Esophagus mucosa (tissue), 1 donor: ENCODE data around the gene UNC93B1. TPM values are rescaled to one million over a fixed set of nuclear protein-coding genes. Genes with fewer than 3 reads are reported as not detected.
"Not testable (repeated sequence)": the region's sequence is repeated elsewhere in the genome, so short reads cannot be mapped to it uniquely, and the experiment has no call there.

Experiments used
- ATAC-seq: fragments of 200-7000 bp; cut with Tn5 transposase; one replicate; pipeline ENCODE4 v1.9.1; 2020
- total RNA-seq: library from RNA; stranded (reverse); gene quantifications from one replicate; pipeline ENCODE4 v1.2.4, GENCODE V29; 2023
- donor health status: DM: yes; HTN: yes; CAD: no.

The UNC93B1 gene
- total RNA-seq, 1 donor from 2014 or later, result 15.7 TPM

DNA sequence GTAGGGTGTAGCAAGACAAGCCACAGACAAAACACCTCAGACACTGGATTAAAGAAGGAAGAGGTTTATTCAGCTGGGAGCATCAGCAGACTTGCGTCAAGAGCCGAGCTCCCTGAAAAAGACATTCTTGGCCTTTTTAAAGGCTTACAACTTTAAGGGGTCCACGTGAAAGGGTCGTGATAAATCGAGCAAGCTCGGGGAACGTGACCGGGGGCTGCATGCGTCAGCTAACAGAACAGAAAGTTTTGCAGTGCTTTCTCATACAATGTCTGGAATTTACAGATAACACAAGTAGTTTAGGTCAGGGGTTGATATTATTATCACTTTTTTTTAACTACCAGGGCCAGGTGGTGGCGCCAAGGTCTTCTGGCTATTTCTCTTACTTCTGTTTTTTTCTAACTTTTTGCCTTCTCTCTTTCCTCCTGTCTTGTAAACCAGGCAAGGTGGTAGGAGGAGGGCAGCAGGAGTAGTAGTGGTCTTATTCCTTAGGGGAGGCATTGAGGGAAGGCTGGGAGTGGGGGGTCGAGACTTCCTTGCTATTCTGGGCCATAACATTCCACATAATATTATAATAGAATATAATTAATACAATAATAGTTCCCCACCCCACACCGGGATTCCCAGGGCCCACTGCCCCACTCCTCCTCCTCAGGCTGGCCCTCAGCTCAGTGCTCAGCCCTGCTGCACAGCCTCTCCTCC is 5.6 kb upstream of the UNC93B1 start:
- no peak for ATAC-seq

GRCh38 chr11:68008381-68009337 is 4.8 kb upstream of the UNC93B1 start:
- peak; percentile 67 for ATAC-seq

- no peak for ATAC-seq
These were observed 3.8 kb upstream of the UNC93B1 start for GRCh38 chr11:68007498-68008380.

DNA sequence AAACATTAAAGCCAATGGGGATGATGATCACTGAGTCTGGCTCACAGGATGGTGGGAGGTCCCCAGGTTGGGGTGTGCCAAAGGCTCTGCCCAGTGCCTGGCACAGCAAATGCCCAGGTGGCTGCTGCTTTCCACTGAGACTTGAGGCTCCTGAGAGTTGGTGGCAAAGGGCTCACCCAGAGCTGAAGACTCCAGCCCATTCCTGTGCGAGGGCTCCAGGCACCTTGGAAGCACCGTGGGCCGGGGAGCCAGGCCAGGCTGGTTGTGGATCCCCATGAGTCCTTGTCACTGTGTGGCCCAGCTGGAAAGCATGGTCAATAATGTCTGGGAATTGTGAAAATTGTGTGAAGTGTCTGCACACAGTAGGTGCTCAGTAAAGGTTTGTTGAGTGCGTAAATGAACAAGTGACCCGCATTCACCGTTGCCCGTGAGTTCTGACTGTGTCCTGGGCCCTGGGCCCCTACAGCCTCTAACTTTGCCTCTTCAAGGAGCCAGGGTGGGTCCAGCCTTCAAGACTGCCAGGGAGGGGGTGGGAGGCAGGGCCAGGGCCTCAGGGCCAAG is 2.8 kb upstream of the UNC93B1 start:
- ATAC-seq, result no peak

GRCh38 chr11:68004551-68005335 is 846 bp upstream of the UNC93B1 start:
- ATAC-seq, result no peak

- ATAC-seq, result peak; percentile 59
These were observed 705 bp downstream of the UNC93B1 start for GRCh38 chr11:68002938-68003845.

DNA sequence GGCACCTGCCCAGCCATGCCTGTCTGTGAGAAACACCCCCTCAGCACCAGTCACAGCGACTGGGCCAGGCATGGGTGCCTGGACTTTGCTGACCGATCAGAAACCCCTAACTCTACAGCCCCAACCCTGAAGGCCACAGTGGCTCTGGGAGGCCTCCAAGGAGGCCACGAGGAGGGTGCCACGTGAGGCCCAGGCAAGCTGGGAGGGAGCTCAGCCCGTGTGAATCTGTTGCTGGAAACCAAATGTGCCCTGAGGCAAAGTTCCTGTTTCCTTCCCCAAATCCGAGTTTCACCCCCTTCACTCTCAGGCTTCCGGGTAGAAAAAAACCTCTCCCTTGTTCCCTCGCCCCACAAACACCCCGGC is 1.3 kb downstream of the UNC93B1 start:
- peak; percentile 3 for ATAC-seq

DNA sequence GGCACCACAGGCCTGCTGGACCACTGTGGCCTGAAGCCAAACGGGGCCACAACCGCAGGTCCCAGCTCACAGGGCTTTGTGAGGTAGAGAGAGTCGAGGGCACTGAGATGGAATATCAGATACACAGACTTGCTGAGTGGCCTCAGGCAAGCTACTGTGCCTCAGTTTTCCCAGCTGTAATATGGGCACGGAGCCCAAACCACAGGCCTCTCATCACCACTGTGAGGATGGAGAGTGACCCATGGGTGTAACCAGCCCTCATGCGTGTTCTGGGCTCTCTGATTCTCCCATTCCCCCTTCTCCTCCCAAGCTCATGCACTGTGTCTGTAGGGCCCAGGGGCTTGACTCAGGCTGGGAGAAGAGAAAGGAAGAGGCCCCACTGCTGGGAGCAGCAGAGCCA is 4.2 kb downstream of the UNC93B1 start:
- no peak for ATAC-seq

DNA sequence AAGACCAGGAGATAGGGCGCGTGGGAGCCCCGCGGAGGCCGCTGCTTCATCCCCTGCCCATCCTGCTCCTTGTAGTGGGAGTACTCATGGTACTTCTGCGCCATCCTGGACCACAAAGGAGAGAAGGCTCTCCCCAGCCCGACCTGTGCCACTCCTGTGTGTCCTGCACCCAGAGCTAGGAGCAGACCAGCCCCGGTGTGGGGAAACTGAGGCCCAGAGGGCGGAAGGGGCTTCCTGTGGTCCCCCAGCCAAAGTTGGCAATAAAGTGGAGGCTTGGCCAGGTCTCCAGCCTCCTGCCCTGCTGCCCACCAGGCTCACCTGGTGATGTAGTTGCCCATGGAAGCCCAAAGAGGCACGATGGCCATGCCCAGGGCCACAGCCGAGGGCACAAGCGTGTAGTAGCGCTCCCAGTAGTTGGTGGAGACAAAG is 4.7 kb downstream of the UNC93B1 start:
- ATAC-seq, result no peak

- no peak for ATAC-seq
These were observed 5.5 kb downstream of the UNC93B1 start for GRCh38 chr11:67998150-67999045.

DNA sequence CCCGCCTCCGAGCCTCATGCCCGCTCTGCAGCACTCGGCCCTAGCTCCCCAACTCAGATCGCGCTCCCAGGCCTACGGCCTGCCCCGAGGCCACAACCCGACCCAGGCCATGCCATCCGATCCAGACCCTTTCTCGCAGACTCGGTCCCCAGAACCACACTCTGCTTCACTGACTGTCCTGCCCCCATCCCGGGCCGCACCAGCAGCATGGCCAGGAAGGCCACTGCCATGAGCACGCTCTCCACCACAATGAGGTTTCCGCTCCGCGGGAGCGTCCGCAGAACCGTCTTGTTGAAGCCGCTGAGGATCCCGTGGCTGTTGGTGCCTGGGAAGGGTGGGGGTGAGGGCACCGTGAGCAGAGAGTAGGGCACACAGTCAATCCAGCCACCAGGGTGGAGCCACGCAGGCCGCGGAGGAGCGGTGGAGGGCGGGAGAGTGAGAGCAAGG is 6.4 kb downstream of the UNC93B1 start:
- ATAC-seq, result peak; percentile 29

GRCh38 chr11:67996622-67997474 is 7.0 kb downstream of the UNC93B1 start:
- peak; percentile 62 for ATAC-seq

- peak; percentile 32 for ATAC-seq
These were observed 7.8 kb downstream of the UNC93B1 start for GRCh38 chr11:67996051-67996450.

GRCh38 chr11:67995579-67995978 is 8.3 kb downstream of the UNC93B1 start:
- ATAC-seq, result not testable (repeated sequence)

GRCh38 chr11:67995129-67995528 is 8.8 kb downstream of the UNC93B1 start:
- ATAC-seq, result not testable (repeated sequence)

- ATAC-seq, result not testable (repeated sequence)
These were observed 9.5 kb downstream of the UNC93B1 start for GRCh38 chr11:67994387-67994786.

DNA sequence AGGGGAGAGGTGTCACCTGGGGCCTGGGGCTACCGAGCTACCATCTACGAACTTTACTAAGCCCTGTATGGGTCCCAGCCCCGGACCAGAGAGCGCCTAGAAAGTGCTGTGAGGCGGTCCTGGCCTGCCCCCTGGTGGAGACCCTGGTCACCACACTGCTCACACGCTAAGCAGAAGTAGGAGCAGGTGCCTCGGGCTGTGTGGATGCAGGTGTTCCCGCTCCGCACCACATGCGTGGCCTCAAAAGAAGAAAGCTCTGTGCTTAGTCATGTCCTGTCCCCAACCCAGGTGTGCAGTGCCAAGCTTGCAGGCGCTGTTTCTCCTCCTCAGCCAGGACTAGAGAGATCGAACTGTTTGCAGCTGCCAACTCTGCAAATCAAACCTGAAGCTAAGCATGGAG is 10.1 kb downstream of the UNC93B1 start:
- ATAC-seq, result not testable (repeated sequence)
